Panc1 (cell line): ENCODE results near the gene UBXN2A.

Experiments
- POLR2AphosphoS5 ChIP-seq: IDR thresholded peaks from 2 replicates; pipeline ENCODE4 v1.6.1; 2012; ENCODE audit warnings: mild to moderate bottlenecking, low read depth, low read length, moderate library complexity
- SIN3A ChIP-seq: IDR thresholded peaks from 2 replicates; pipeline ENCODE4 v1.6.1; 2012; ENCODE audit warnings: low read depth, mild to moderate bottlenecking, low read length, moderate library complexity, borderline replicate concordance; ENCODE audit not compliant: insufficient read depth
- TCF7L2 ChIP-seq: IDR thresholded peaks from 2 replicates; pipeline ENCODE4 v1.6.1; 2011; ENCODE audit warnings: mild to moderate bottlenecking, low read depth, low read length, inconsistent platforms
- TF ChIP-seq, protein P1 (sequence below): fragments of 450-650 bp; IDR thresholded peaks from 2 replicates; pipeline ENCODE4 v1.5.1; 2017; ENCODE audit warnings: mild to moderate bottlenecking
- TF ChIP-seq, protein P2 (sequence below), 2 experiments: IDR thresholded peaks; 2 replicates each; pipeline ENCODE4 v1.6.1; 2011 to 2012; ENCODE audit warnings: low read depth in 2 of 2, control low read depth in 1 of 2, low read length in 1 of 2, mild to moderate bottlenecking in 1 of 2, moderate library complexity in 1 of 2; ENCODE audit not compliant: insufficient read depth in 1 of 2

DNA sequence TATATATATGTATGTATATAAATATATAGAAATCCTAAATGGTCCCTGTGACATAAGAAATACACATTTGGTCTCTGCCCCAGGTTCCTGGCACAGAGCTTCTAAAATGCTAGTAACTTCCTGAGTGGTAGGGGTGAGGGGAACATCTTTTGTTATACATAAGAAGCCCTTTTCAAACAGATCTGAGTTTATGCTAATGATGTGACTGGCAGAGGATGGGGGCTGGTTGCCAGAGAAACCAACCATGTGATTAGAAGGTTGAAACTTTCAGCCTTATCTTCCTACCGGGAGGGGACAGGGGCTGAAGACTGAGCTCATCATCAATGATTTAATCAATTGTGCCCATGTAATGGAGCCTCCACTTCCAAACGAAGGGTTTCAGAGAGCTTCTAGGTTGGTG is 86.0 kb downstream of the UBXN2A start:
- TF ChIP-seq, protein P1, sequence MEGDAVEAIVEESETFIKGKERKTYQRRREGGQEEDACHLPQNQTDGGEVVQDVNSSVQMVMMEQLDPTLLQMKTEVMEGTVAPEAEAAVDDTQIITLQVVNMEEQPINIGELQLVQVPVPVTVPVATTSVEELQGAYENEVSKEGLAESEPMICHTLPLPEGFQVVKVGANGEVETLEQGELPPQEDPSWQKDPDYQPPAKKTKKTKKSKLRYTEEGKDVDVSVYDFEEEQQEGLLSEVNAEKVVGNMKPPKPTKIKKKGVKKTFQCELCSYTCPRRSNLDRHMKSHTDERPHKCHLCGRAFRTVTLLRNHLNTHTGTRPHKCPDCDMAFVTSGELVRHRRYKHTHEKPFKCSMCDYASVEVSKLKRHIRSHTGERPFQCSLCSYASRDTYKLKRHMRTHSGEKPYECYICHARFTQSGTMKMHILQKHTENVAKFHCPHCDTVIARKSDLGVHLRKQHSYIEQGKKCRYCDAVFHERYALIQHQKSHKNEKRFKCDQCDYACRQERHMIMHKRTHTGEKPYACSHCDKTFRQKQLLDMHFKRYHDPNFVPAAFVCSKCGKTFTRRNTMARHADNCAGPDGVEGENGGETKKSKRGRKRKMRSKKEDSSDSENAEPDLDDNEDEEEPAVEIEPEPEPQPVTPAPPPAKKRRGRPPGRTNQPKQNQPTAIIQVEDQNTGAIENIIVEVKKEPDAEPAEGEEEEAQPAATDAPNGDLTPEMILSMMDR, result no peak
- TF ChIP-seq POLR2AphosphoS5, result no peak
- TF ChIP-seq, protein P2, sequence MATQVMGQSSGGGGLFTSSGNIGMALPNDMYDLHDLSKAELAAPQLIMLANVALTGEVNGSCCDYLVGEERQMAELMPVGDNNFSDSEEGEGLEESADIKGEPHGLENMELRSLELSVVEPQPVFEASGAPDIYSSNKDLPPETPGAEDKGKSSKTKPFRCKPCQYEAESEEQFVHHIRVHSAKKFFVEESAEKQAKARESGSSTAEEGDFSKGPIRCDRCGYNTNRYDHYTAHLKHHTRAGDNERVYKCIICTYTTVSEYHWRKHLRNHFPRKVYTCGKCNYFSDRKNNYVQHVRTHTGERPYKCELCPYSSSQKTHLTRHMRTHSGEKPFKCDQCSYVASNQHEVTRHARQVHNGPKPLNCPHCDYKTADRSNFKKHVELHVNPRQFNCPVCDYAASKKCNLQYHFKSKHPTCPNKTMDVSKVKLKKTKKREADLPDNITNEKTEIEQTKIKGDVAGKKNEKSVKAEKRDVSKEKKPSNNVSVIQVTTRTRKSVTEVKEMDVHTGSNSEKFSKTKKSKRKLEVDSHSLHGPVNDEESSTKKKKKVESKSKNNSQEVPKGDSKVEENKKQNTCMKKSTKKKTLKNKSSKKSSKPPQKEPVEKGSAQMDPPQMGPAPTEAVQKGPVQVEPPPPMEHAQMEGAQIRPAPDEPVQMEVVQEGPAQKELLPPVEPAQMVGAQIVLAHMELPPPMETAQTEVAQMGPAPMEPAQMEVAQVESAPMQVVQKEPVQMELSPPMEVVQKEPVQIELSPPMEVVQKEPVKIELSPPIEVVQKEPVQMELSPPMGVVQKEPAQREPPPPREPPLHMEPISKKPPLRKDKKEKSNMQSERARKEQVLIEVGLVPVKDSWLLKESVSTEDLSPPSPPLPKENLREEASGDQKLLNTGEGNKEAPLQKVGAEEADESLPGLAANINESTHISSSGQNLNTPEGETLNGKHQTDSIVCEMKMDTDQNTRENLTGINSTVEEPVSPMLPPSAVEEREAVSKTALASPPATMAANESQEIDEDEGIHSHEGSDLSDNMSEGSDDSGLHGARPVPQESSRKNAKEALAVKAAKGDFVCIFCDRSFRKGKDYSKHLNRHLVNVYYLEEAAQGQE (IDR thresholded peaks at IDR 0.05; ENCODE audit: insufficient read depth in 1 of 2, low read depth in 2 of 2, low read length in 1 of 2), result no peak
- TF ChIP-seq SIN3A, result no peak
- TF ChIP-seq TCF7L2, result no peak
